Glutamatergic neuron (in vitro differentiated cells): ENCODE data around the gene FAM118A. TPM values are rescaled to one million over a fixed set of nuclear protein-coding genes. Genes with fewer than 3 reads are reported as not detected.
"Not testable (repeated sequence)": the region's sequence is repeated elsewhere in the genome, so short reads cannot be mapped to it uniquely, and the experiment has no call there.

Source experiments
- DNase-seq: peaks from one replicate; pipeline ENCODE4 v3.0.0; 2022
- H3K27ac Mint-ChIP-seq: one replicate; pipeline ENCODE4 v1.8.0; 2020; ENCODE audit warnings: mild to moderate bottlenecking, mixed read lengths, inconsistent platforms; ENCODE audit not compliant: unreplicated experiment
- H3K27me3 Mint-ChIP-seq: one replicate; pipeline ENCODE4 v1.8.0; 2020; ENCODE audit warnings: mild to moderate bottlenecking, moderate library complexity, mixed read lengths, inconsistent platforms; ENCODE audit not compliant: unreplicated experiment
- H3K36me3 Mint-ChIP-seq: one replicate; pipeline ENCODE4 v1.8.0; 2020; ENCODE audit warnings: mild to moderate bottlenecking, mixed read lengths, inconsistent platforms; ENCODE audit not compliant: unreplicated experiment
- H3K4me1 Mint-ChIP-seq: one replicate; pipeline ENCODE4 v1.8.0; 2020; ENCODE audit warnings: mild to moderate bottlenecking, low read depth, mixed read lengths, inconsistent platforms; ENCODE audit not compliant: unreplicated experiment
- H3K4me3 Mint-ChIP-seq: one replicate; pipeline ENCODE4 v1.8.0; 2020; ENCODE audit warnings: mild to moderate bottlenecking, mixed read lengths, inconsistent platforms; ENCODE audit not compliant: unreplicated experiment
- H3K9me3 Mint-ChIP-seq: one replicate; pipeline ENCODE4 v1.8.0; 2020; ENCODE audit warnings: mild to moderate bottlenecking, moderate library complexity, mixed read lengths, inconsistent platforms; ENCODE audit not compliant: unreplicated experiment
- total RNA-seq: library from RNA; stranded (reverse); fragmentation: NEBNext Ultra II Directional; extraction: Animal tissue kit (Norgen Biotek cat#: 25700); gene quantifications from one replicate; pipeline ENCODE4 v1.2.1, GENCODE V29; 2021; ENCODE audit not compliant: unreplicated experiment
- TF ChIP-seq, protein P1 (sequence below): fragments of 200-600 bp; sonication (generic); IDR thresholded peaks from one replicate; pipeline ENCODE4 v1.5.0; 2021; ENCODE audit not compliant: partially characterized antibody, unreplicated experiment

The FAM118A gene
- total RNA-seq, 1 donor from 2014 or later, result 28.0 TPM

DNA sequence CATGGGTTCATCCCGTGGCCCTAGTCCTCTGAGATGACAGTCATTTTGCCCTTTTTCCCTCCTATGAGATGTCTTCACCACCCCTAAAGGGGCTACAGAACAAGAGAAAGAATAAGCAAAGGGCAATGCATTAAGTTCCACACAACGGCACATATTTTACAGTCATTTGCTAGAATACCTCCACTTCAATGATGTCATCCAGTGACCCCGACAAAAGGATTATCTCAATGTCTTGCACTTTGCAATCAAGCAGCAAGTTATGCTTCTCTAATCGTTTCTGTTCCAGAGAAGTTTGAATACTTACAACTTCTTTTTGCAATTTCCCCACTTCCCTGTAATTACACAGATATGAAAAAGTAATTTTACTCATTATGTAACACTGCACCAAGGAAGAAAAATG lies 49.9 kb downstream of the FAM118A start:
- DNase-seq, result no peak
- H3K4me3 Mint-ChIP-seq, result no peak overlapping the region
- no peaks in the 10 kb centered on the region for H3K36me3 Mint-ChIP-seq
- no peaks in the 10 kb centered on the region for H3K4me1 Mint-ChIP-seq
- H3K27me3 Mint-ChIP-seq, result peaks cover 4% of the 10 kb centered on the region
- TF ChIP-seq, protein P1, sequence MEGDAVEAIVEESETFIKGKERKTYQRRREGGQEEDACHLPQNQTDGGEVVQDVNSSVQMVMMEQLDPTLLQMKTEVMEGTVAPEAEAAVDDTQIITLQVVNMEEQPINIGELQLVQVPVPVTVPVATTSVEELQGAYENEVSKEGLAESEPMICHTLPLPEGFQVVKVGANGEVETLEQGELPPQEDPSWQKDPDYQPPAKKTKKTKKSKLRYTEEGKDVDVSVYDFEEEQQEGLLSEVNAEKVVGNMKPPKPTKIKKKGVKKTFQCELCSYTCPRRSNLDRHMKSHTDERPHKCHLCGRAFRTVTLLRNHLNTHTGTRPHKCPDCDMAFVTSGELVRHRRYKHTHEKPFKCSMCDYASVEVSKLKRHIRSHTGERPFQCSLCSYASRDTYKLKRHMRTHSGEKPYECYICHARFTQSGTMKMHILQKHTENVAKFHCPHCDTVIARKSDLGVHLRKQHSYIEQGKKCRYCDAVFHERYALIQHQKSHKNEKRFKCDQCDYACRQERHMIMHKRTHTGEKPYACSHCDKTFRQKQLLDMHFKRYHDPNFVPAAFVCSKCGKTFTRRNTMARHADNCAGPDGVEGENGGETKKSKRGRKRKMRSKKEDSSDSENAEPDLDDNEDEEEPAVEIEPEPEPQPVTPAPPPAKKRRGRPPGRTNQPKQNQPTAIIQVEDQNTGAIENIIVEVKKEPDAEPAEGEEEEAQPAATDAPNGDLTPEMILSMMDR, result no peak
- H3K27ac Mint-ChIP-seq, result no peak overlapping the region
- H3K9me3 Mint-ChIP-seq, result peaks cover 2% of the 10 kb centered on the region

GRCh38 chr22:45366713-45367112 lies 57.0 kb downstream of the FAM118A start:
- TF ChIP-seq, protein P1, result no peak
- Mint-ChIP-seq H3K36me3 (peaks cover 8% of the 10 kb centered on the region), H3K4me3 (no peak overlapping the region), H3K4me1 (no peaks in the 10 kb centered on the region), H3K27me3 (peaks cover 4% of the 10 kb centered on the region), H3K9me3 (peaks cover 7% of the 10 kb centered on the region), H3K27ac (no peak overlapping the region)
- no peak for DNase-seq

DNA sequence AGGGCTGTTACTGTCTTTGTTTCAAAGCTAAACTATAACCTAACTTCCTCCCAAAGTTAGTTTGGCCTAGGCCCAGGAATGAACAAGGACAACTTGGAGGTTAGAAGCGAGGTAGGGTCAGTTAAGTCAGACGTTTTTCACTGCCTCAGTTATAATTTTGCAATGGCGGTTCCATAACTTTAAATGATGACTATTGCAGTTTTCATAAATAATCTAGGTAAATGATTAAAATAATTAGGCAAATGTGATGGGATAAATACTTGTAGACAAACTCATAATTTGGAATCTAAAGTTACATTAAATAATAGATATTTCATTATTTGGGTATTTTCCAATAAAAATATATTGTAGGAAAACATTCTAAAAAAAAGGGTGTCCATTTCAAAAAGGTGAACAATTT lies 63.9 kb downstream of the FAM118A start:
- not testable (repeated sequence) for DNase-seq

DNA sequence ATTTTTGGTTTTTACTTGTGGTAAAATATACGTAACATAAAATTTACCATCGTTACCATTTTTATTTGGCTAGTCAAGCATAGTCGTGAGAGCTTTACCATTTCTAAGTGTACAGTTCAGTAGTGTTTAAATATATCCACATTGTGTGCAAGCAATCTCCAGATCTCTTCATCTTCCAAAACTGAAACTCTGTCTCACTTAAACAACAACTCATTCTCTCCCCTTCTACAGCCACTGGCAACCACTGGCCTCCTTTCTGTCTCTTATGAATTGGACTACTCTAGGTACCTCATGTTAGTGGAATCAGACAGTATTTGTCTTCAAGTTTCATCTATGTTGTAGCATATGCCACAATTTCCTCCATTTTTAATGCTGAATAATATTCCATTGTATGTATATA lies 66.3 kb downstream of the FAM118A start:
- no peaks in the 10 kb centered on the region for H3K27me3 Mint-ChIP-seq
- TF ChIP-seq, protein P1, result no peak
- DNase-seq, result no peak
- peaks cover 2% of the 10 kb centered on the region for H3K9me3 Mint-ChIP-seq
- no peak overlapping the region for H3K27ac Mint-ChIP-seq
- no peaks in the 10 kb centered on the region for H3K4me1 Mint-ChIP-seq
- H3K36me3 Mint-ChIP-seq, result peaks cover 12% of the 10 kb centered on the region
- no peak overlapping the region for H3K4me3 Mint-ChIP-seq

More for the DNA sequence above, 63.9 kb downstream of the FAM118A start:
- peaks cover 12% of the 10 kb centered on the region for H3K36me3 Mint-ChIP-seq
- not testable (repeated sequence) for H3K4me3 Mint-ChIP-seq, H3K27ac Mint-ChIP-seq, H3K4me1 Mint-ChIP-seq, H3K27me3 Mint-ChIP-seq, H3K9me3 Mint-ChIP-seq

- Mint-ChIP-seq H3K27me3 (no peaks in the 10 kb centered on the region), H3K4me3 (no peak overlapping the region), H3K4me1 (no peaks in the 10 kb centered on the region), H3K27ac (no peak overlapping the region), H3K36me3 (peaks cover 12% of the 10 kb centered on the region), H3K9me3 (peaks cover 2% of the 10 kb centered on the region)
- no peak for DNase-seq
- TF ChIP-seq, protein P1, result no peak
Observed at GRCh38 chr22:45376703-45377102, 67.0 kb downstream of the FAM118A start.

GRCh38 chr22:45381348-45381747 lies 71.6 kb downstream of the FAM118A start:
- Mint-ChIP-seq H3K4me1 (no peaks in the 10 kb centered on the region), H3K9me3 (no peaks in the 10 kb centered on the region), H3K4me3 (no peak overlapping the region), H3K36me3 (no peaks in the 10 kb centered on the region), H3K27me3 (no peaks in the 10 kb centered on the region), H3K27ac (no peak overlapping the region)
- TF ChIP-seq, protein P1, result no peak
- DNase-seq, result no peak
